Raji (cell line): ENCODE measurements around the gene LRWD1.

Source experiments
- POLR2A ChIP-seq: IDR thresholded peaks from 2 replicates; pipeline ENCODE4 v1.6.1; 2011; ENCODE audit warnings: low read depth, low read length, control low read depth; ENCODE audit not compliant: insufficient read depth

The LRWD1 gene

DNA sequence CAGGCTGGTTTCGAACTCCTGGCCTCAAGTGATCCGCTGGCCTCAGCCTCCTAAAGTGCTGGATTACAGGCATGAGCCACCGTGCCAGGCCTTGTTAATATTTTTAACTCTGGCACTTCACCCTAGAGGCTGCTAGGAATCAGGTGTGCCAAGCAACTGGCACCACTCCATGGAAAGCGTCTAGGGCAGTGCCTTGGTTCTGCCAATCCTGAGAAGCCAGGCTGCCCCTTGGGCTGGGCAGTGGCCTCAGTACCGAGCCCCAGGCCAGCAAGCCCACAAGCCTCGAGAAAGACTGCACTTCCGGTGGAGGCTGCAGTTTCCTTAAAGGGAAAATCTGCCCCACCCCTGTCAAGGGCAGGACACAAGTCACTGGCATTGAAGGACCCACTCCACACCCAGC, 11.5 kb upstream of the LRWD1 start:
- no peak for TF ChIP-seq POLR2A

DNA sequence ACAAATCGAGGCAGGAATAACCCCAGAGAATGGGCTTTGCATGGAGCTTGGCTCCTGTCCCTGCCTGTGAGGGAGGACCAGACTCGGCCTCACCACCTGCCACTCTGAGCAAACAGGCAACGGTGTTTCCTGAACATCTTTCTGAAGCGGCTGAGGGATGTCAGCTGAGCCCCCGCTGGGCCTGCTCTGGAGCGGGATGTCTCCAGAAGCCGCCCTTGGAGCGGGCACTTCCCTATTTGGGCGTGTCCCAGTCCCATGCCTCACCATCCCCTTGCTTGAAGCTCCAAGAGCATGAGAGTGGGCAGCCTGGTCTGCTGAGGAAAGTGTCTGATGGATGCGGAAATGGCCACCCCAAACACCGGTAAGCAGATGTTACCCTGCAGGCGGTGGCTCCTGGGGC, 10.3 kb upstream of the LRWD1 start:
- TF ChIP-seq POLR2A: peak; percentile 32; the same call in 1 of the 2 replicates

- TF ChIP-seq POLR2A: no peak
Measured at GRCh38 chr7:102455596-102455995, 9.2 kb upstream of the LRWD1 start.

GRCh38 chr7:102456327-102456726, 8.5 kb upstream of the LRWD1 start:
- TF ChIP-seq POLR2A: no peak

GRCh38 chr7:102457352-102457924, 7.3 kb upstream of the LRWD1 start:
- no peak for TF ChIP-seq POLR2A

GRCh38 chr7:102459221-102459844, 5.5 kb upstream of the LRWD1 start:
- no peak for TF ChIP-seq POLR2A

DNA sequence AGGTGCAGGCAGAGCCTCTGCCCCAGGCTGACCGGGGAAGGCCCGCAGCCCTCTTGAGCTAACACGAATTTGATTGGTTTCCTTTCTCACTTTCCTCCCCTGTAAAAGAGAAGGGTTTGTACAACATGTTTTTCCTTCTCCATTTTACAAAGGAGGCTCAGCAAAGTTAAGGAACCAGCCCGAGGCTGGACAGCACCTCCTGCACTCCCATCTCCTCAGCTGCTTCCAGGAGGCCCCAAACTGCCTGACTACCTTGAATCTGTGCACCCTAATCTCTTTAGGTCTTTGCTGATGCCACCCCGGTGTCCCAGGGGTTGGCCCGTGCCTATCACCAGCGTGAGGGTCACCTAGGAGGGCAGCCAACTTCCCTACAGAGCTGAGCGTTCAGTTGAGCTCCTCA, 4.3 kb upstream of the LRWD1 start:
- TF ChIP-seq POLR2A: no peak

DNA sequence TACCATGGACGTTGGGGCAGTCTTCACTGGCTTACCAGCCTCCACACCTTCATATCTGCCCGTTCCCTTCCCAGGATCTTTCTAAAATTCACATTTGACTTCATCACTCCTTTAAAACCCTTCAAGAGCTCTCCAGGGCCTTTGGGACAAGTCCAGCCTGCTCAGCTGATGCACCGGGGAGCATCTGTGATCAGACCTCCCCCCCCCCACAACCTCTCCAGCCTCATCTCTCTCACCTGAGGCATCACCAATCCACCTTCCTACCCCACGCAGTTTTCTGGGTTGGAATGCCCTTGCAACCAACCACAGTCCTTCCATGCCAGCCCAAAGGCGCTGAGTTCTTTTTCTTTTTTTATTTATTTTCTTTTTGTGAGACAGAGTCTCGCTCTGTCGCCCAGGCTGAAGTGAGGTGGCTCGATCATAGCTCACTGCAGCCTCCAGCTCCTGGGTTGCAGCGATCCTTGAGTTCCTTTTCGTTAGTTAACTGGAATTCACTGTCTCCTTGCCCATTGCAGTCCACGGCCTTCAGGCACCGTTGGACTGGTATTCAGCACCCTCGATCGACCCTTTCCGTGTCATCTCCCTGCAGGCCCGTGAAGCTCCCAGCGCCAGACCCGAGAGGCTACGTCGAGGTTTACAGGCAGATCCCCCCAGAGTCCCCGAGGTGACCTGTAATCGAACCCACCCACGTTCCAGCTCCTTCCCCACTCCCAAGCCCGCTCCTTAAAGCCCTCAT, 775 bp upstream of the LRWD1 start:
- no peak for TF ChIP-seq POLR2A

- no peak for TF ChIP-seq POLR2A
Measured at GRCh38 chr7:102466097-102466496, 1.3 kb downstream of the LRWD1 start.

DNA sequence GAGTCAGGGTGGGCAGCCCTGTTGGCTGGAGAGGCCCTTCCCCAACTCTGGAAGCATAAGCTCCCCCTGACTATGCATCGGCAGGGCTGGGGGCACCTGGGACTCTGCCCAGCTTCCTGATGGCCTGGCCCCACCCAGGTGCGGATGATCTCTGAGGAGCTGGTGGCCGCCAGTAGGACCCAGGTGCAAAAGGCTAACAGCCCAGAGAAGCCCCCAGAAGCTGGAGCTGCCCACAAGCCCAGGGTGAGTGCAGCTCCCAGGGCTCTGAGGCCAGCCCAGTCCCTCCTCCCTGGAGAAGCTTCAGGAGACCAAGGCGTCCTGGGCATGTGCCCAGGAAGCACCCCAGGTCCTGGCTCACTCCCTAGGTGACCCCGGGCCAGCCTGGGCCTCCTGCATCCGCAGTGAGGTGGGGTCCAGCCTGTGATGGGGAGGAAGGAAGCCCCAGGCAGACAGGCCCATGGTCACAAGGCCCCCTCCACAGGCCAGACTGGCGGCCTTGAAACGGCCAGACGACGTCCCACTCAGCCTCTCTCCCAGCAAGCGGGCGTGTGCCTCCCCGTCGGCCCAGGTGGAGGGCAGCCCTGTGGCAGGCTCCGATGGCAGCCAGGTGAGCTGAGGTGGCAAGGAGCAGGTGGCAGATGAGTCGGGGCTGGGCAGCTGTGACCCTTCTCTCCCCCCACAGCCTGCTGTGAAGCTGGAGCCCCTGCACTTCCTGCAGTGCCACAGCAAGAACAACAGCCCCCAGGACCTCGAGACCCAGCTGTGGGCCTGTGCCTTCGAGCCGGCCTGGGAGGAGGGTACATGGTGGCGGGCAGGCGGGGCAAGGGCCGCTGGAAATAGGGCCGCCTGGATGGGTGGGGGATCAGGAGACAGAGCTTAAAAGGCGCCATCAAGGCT, 3.0 kb downstream of the LRWD1 start:
- no peak for TF ChIP-seq POLR2A

- no peak for TF ChIP-seq POLR2A
Measured at GRCh38 chr7:102468478-102469350, 3.9 kb downstream of the LRWD1 start.

GRCh38 chr7:102469351-102469971, 4.7 kb downstream of the LRWD1 start:
- no peak for TF ChIP-seq POLR2A

- TF ChIP-seq POLR2A: no peak
Measured at GRCh38 chr7:102469972-102470825, 5.4 kb downstream of the LRWD1 start.
